GM12864 (cell line): ENCODE results near the gene SLC26A1.

ENCODE experiments used
- DNase-seq: peaks from one replicate; pipeline ENCODE4 v3.0.0-alpha.2; 2011; ENCODE audit warnings: low read depth
- H3K4me3 ChIP-seq: 2 replicates; pipeline ENCODE4 v1.5.1; 2011; ENCODE audit warnings: mild to moderate bottlenecking, low read depth, low read length, control low read depth
- CTCF ChIP-seq: IDR thresholded peaks from 2 replicates; pipeline ENCODE4 v1.5.1; 2011; ENCODE audit warnings: low read depth, mild to moderate bottlenecking, moderate library complexity, low read length, control low read depth, inconsistent platforms; ENCODE audit errors: missing control alignments

SLC26A1 gene

GRCh38 chr4:964346-965025 is 28.7 kb downstream of the SLC26A1 start:
- no peak for TF ChIP-seq CTCF
- DNase-seq = no peak
- no peak overlapping the region for H3K4me3 ChIP-seq

GRCh38 chr4:963276-964225 is 29.7 kb downstream of the SLC26A1 start:
- no peak overlapping the region for H3K4me3 ChIP-seq
- DNase-seq = no peak
- no peak for TF ChIP-seq CTCF

- no peak for DNase-seq
- H3K4me3 ChIP-seq = no peak overlapping the region
- no peak for TF ChIP-seq CTCF
Observed at GRCh38 chr4:962231-963208, 30.7 kb downstream of the SLC26A1 start.

GRCh38 chr4:961351-962230 is 31.6 kb downstream of the SLC26A1 start:
- TF ChIP-seq CTCF = no peak
- DNase-seq = no peak
- no peak overlapping the region for H3K4me3 ChIP-seq

- no peak overlapping the region for H3K4me3 ChIP-seq
- TF ChIP-seq CTCF = no peak
- DNase-seq = no peak
Observed at GRCh38 chr4:960636-961350, 32.4 kb downstream of the SLC26A1 start.
